Endothelial cell of umbilical vein (primary cell): ENCODE results near the gene TMEM178A. TPM values are rescaled to one million over a fixed set of nuclear protein-coding genes. Genes with fewer than 3 reads are reported as not detected.
A peak's percentile ranks its signal among the peaks of the same experiment; 100 is the strongest.

ENCODE experiments used
- BruUV-seq: library from RNA; stranded (reverse); fragments of 400-500 nt; replicated peaks from 2 replicates; lab custom pipeline; 2021; lab: Mats Ljungman, UMichigan
- CTCF ChIA-PET: fragments of 300-600, 350-600 bp; sonication (Branson Sonifier 250); formaldehyde crosslinking; loops from one replicate; lab custom pipeline; 2021; ENCODE audit warnings: antibody characterized with exemption, inconsistent platforms; lab: Charles Lee
- POLR2A ChIA-PET: fragments of 300-600, 350-600 bp; sonication (Branson Sonifier 250); formaldehyde crosslinking; loops from one replicate; lab custom pipeline; 2021; ENCODE audit warnings: antibody characterized with exemption, inconsistent platforms; lab: Charles Lee
- DNase-seq: peaks from one replicate; pipeline ENCODE4 v3.0.0-alpha.2; 2011; ENCODE audit warnings: low read depth, low spot score
- FAIRE-seq: peaks from 2 replicates; lab custom pipeline; 2011; peaks lifted over from hg19 to GRCh38; lab: Jason Lieb, UNC
- H2AFZ ChIP-seq: 2 replicates; pipeline ENCODE4 v1.6.0; 2012; ENCODE audit warnings: low read depth, low read length, control low read depth, inconsistent platforms
- H3K27ac ChIP-seq: 2 replicates; pipeline ENCODE4 v1.5.1; 2011; ENCODE audit warnings: low read depth, mild to moderate bottlenecking, control low read depth, low read length, moderate library complexity; ENCODE audit not compliant: insufficient read depth
- H3K27me3 ChIP-seq, 2 experiments: 2 replicates each; pipeline versions ENCODE4 v1.6.0 to v1.6.1; 2011; ENCODE audit warnings: low read length in 2 of 2, mixed read lengths in 1 of 2; ENCODE audit not compliant: control insufficient read depth in 2 of 2, insufficient read depth in 2 of 2
- H3K36me3 ChIP-seq, 2 experiments: 2 replicates in 1 of 2; 3 replicates in 1 of 2; pipeline ENCODE4 v1.5.1; 2011; ENCODE audit warnings: low read length in 2 of 2, mild to moderate bottlenecking in 1 of 2, moderate library complexity in 1 of 2; ENCODE audit not compliant: control insufficient read depth in 2 of 2, insufficient read depth in 2 of 2; ENCODE audit errors: extremely low read depth in 1 of 2
- H3K4me1 ChIP-seq: 3 replicates; pipeline ENCODE4 v1.5.1; 2011; ENCODE audit warnings: mild to moderate bottlenecking, low read length; ENCODE audit not compliant: control insufficient read depth, insufficient read depth; ENCODE audit errors: extremely low read depth
- H3K4me2 ChIP-seq: 2 replicates; pipeline ENCODE4 v1.6.1; 2011; ENCODE audit warnings: low read length, control low read depth, mixed read lengths; ENCODE audit not compliant: insufficient read depth
- H3K4me3 ChIP-seq, 3 experiments: fragments of 200-600 bp in 1 of 3; sonication (generic), shearing (Covaris generic) in 1 of 3; replicated peaks in 1 of 3; 2 replicates each; pipeline ENCODE4 v1.5.1; 2011 to 2016; ENCODE audit warnings: control low read depth in 3 of 3, low read length in 3 of 3, mild to moderate bottlenecking in 2 of 3, inconsistent platforms in 1 of 3, low read depth in 1 of 3, moderate library complexity in 1 of 3; ENCODE audit not compliant: insufficient read depth in 1 of 3
- H3K79me2 ChIP-seq: 2 replicates; pipeline ENCODE4 v1.6.0; 2012; ENCODE audit warnings: low read length, inconsistent platforms; ENCODE audit not compliant: control insufficient read depth, insufficient read depth
- H3K9ac ChIP-seq: replicated peaks from 2 replicates; pipeline ENCODE3; 2011; ENCODE audit warnings: low read length, control low read depth; ENCODE audit not compliant: insufficient read depth; ENCODE audit errors: extremely low read depth
- H3K9me1 ChIP-seq: replicated peaks from 3 replicates; pipeline ENCODE4 v1.6.0; 2011; ENCODE audit warnings: mild to moderate bottlenecking, low read length; ENCODE audit not compliant: control insufficient read depth, insufficient read depth; ENCODE audit errors: extremely low read depth
- H3K9me3 ChIP-seq: replicated peaks from 2 replicates; pipeline ENCODE4 v1.5.1; 2012; ENCODE audit warnings: low read length, inconsistent platforms; ENCODE audit not compliant: control insufficient read depth, insufficient read depth
- H4K20me1 ChIP-seq: replicated peaks from 2 replicates; pipeline ENCODE3; 2011; ENCODE audit warnings: mild to moderate bottlenecking, low read length; ENCODE audit not compliant: control insufficient read depth, insufficient read depth; ENCODE audit errors: extremely low read depth
- EZH2 ChIP-seq: IDR thresholded peaks from 2 replicates; pipeline ENCODE4 v1.6.1; 2012; ENCODE audit warnings: borderline replicate concordance, low read depth, mild to moderate bottlenecking, moderate library complexity, low read length, inconsistent platforms; ENCODE audit not compliant: severe bottlenecking
- FOS ChIP-seq: IDR thresholded peaks from 2 replicates; pipeline ENCODE4 v1.6.1; 2011; ENCODE audit warnings: mild to moderate bottlenecking, low read length, moderate library complexity, borderline replicate concordance; ENCODE audit not compliant: insufficient read depth
- GATA2 ChIP-seq: IDR thresholded peaks from 2 replicates; pipeline ENCODE4 v1.7.0; 2011; ENCODE audit warnings: low read depth, mild to moderate bottlenecking, moderate library complexity, mixed read lengths, low read length; ENCODE audit not compliant: insufficient read length, insufficient read depth
- JUN ChIP-seq: IDR thresholded peaks from 2 replicates; pipeline ENCODE4 v1.6.1; 2011; ENCODE audit warnings: borderline replicate concordance, low read depth; ENCODE audit not compliant: insufficient read length, insufficient read depth
- MYC ChIP-seq: IDR thresholded peaks from one replicate; pipeline ENCODE4 v1.6.1; 2011; ENCODE audit warnings: mild to moderate bottlenecking, low read depth, low read length
- POLR2A ChIP-seq: IDR thresholded peaks from 2 replicates; pipeline ENCODE4 v1.6.1; 2012; ENCODE audit warnings: low read depth, mild to moderate bottlenecking, control low read depth, low read length
- POLR2AphosphoS5 ChIP-seq: IDR thresholded peaks from 2 replicates; pipeline ENCODE4 v1.6.1; 2012; ENCODE audit warnings: low read depth, mild to moderate bottlenecking, control low read depth, low read length, moderate library complexity; ENCODE audit not compliant: insufficient read depth
- dilution Hi-C: fragments of 300-500 bp; cut with MboI; formaldehyde crosslinking; loops from one replicate; pipeline ENCODE4 v1.15.0; 2019; ENCODE audit warnings: low sequenced_read_pairs; ENCODE audit not compliant: extremely low pct_ligation_motif_present
- intact Hi-C: fragments of 100-400 bp; cut with micrococcal nuclease; formaldehyde crosslinking; loops from one replicate; pipeline ENCODE4 v1.10.0; 2022
- polyA plus RNA-seq, 4 experiments: library from polyadenylated mRNA; depleted of rRNA in 3 of 4; stranded (reverse) in 3 of 4; unstranded in 1 of 4; fragments of >200 nt; gene quantifications; 2 replicates each; pipeline versions ENCODE4 v1.2.1 to v1.2.3, GENCODE V29; 2011 to 2012; ENCODE audit warnings: missing spikeins in 1 of 4
- total RNA-seq: library from RNA; stranded (reverse); gene quantifications from 2 replicates; pipeline ENCODE4 v1.2.3, GENCODE V29; 2021
- TF ChIP-seq, protein P1 (sequence below), 2 donors: IDR thresholded peaks; 1 replicate in 1 of 2; 2 replicates in 1 of 2; pipeline ENCODE4 v1.5.1; 2011; ENCODE audit warnings: low read length in 2 of 2, mild to moderate bottlenecking in 2 of 2, moderate library complexity in 2 of 2, control low read depth in 1 of 2, inconsistent platforms in 1 of 2, low read depth in 1 of 2; ENCODE audit not compliant: insufficient read depth in 1 of 2; ENCODE audit errors: extremely low read depth in 1 of 2
- TF ChIP-seq, protein P2 (sequence below): IDR thresholded peaks from 2 replicates; pipeline ENCODE4 v1.6.1; 2011; ENCODE audit not compliant: insufficient read depth, insufficient read length

The TMEM178A gene
- total and polyA plus RNA-seq, 2 donors (not counting 3 experiments of a cell fraction or from before 2014, with no cell fraction given): 1.5 to 2.8 TPM

DNA sequence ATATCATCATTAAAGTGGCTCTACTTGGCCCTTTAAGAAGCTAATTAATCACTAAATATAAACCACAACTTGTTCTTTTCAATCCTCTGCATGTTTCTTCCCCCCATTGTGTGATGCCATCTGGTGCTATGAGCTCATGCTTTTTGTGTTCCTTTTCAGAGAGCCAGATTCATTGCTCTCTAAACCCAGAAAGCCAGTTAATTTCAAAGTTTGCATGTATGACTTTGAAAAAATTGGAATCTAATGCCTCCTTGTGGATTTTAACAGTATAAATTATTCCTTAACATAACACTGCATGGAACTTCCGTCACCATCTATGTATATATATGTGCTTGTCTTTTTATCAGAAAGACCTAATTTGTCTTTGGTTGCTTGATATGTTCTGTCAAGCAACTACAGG lies 31.1 kb downstream of the TMEM178A start:
- TF ChIP-seq, protein P1, sequence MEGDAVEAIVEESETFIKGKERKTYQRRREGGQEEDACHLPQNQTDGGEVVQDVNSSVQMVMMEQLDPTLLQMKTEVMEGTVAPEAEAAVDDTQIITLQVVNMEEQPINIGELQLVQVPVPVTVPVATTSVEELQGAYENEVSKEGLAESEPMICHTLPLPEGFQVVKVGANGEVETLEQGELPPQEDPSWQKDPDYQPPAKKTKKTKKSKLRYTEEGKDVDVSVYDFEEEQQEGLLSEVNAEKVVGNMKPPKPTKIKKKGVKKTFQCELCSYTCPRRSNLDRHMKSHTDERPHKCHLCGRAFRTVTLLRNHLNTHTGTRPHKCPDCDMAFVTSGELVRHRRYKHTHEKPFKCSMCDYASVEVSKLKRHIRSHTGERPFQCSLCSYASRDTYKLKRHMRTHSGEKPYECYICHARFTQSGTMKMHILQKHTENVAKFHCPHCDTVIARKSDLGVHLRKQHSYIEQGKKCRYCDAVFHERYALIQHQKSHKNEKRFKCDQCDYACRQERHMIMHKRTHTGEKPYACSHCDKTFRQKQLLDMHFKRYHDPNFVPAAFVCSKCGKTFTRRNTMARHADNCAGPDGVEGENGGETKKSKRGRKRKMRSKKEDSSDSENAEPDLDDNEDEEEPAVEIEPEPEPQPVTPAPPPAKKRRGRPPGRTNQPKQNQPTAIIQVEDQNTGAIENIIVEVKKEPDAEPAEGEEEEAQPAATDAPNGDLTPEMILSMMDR (IDR thresholded peaks at IDR 0.05; ENCODE audit: extremely low read depth in 1 of 2, insufficient read depth in 1 of 2, low read depth in 1 of 2, low read length in 2 of 2): peak in 1 of 2 donors; percentile 17
- no peak for TF ChIP-seq POLR2AphosphoS5
- TF ChIP-seq, protein P2, sequence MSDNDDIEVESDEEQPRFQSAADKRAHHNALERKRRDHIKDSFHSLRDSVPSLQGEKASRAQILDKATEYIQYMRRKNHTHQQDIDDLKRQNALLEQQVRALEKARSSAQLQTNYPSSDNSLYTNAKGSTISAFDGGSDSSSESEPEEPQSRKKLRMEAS: no peak
- TF ChIP-seq JUN: peak; percentile 77
- TF ChIP-seq FOS: peak; percentile 8
- no peak for TF ChIP-seq GATA2
- TF ChIP-seq POLR2A: no peak
- no peak for TF ChIP-seq EZH2
- no peak for TF ChIP-seq MYC
- POLR2A ChIA-PET: interaction anchor here (1.1 kb wide), 1 partner anchor 180 kb away, joined by 4 read pairs; no protein-coding TSS in a partner anchor
- no peaks in the 10 kb centered on the region for H3K36me3 ChIP-seq
- CTCF ChIA-PET: interaction anchor here (0.7 to 5.2 kb wide), 45 partner anchors 8 to 749 kb away, joined by 3 to 116 read pairs (median 5); partner anchors contain the start of gene MAP4K3
- H3K27ac ChIP-seq: peak overlapping the region; percentile 13
- intact Hi-C loops (loop anchor here (1.0 kb wide), 5 partner anchors 33 to 318 kb away; partner anchors contain the start of gene MAP4K3), dilution Hi-C loops (no loop called here)
- no peak overlapping the region for H3K4me3 ChIP-seq
- BruUV-seq: no TSS peak
- H4K20me1 ChIP-seq: no peaks in the 10 kb centered on the region
- no peak overlapping the region for H3K4me2 ChIP-seq
- peaks cover 18% of the 10 kb centered on the region for H3K4me1 ChIP-seq
- FAIRE-seq (peak; percentile 77), DNase-seq (peak; percentile 84)
- H3K9ac ChIP-seq: no peak overlapping the region
- H3K9me1 ChIP-seq: no peaks in the 10 kb centered on the region
- no peak overlapping the region for H2AFZ ChIP-seq
- H3K79me2 ChIP-seq: no peaks in the 10 kb centered on the region
- H3K9me3 ChIP-seq: no peaks in the 10 kb centered on the region
- H3K27me3 ChIP-seq: no peaks in the 10 kb centered on the region
